ENCODE measurements around the gene LHX1. TPM values are rescaled to one million over a fixed set of nuclear protein-coding genes. Genes with fewer than 3 reads are reported as not detected.

LHX1 gene
- total RNA-seq, 2 donors from 2014 or later, result 85.9 to 259 TPM

- Histone ChIP-seq H3K4me1 (ENCODE audit: control insufficient read depth, insufficient read depth, low read length) (no peaks in the 10 kb centered on the region), H3K4me3 (ENCODE audit: low read length) (no peak overlapping the region), H3K9ac (ENCODE audit: extremely low read depth, low read length, poor library complexity, severe bottlenecking) (no peak overlapping the region), H3K9me3 (ENCODE audit: control insufficient read depth, low read length) (no peaks in the 10 kb centered on the region), H3K27me3 (ENCODE audit: control insufficient read depth, insufficient read depth, low read length, poor library complexity, severe bottlenecking) (no peaks in the 10 kb centered on the region), H3K36me3 (ENCODE audit: control insufficient read depth, insufficient read depth, low read length) (peaks cover 85% of the 10 kb centered on the region), H3K27ac (ENCODE audit: low read depth, low read length) (no peak overlapping the region)
- H3K27ac Mint-ChIP-seq, result no peak overlapping the region
- DNase-seq, result no peak
- 95 to 98% methylated on average over 6 of the region's 6 CpGs for WGBS, 2 experiments (ENCODE audit: insufficient coverage in 1 of 2, insufficient read length in 1 of 2)
- H3K27me3 Mint-ChIP-seq (ENCODE audit: insufficient read depth), result no peaks in the 10 kb centered on the region
- H3K4me1 Mint-ChIP-seq, result no peaks in the 10 kb centered on the region
- H3K9me3 Mint-ChIP-seq, result no peaks in the 10 kb centered on the region
- no peak for TF ChIP-seq CTCF (conservative IDR thresholded peaks at IDR 0.05)
- no peak overlapping the region for H3K4me3 Mint-ChIP-seq
- H3K36me3 Mint-ChIP-seq (ENCODE audit: low read depth), result peaks cover 52% of the 10 kb centered on the region
These were observed 51.9 kb downstream of the LHX1 start for GRCh38 chr17:36989173-36989572.

GRCh38 chr17:36992701-36993100 is 55.4 kb downstream of the LHX1 start:
- H3K36me3 Mint-ChIP-seq (ENCODE audit: low read depth), result peaks cover 68% of the 10 kb centered on the region
- no peak for TF ChIP-seq CTCF (conservative IDR thresholded peaks at IDR 0.05)

GRCh38 chr17:36993227-36993626 is 56.0 kb downstream of the LHX1 start:
- no peak for DNase-seq
- no peaks in the 10 kb centered on the region for H3K27me3 ChIP-seq (ENCODE audit: control insufficient read depth, insufficient read depth, low read length, poor library complexity, severe bottlenecking)
- H3K9ac ChIP-seq (ENCODE audit: extremely low read depth, low read length, poor library complexity, severe bottlenecking), result no peak overlapping the region
- H3K9me3 ChIP-seq (ENCODE audit: control insufficient read depth, low read length), result peaks cover 25% of the 10 kb centered on the region
- peaks cover 97% of the 10 kb centered on the region for H3K36me3 ChIP-seq (ENCODE audit: control insufficient read depth, insufficient read depth, low read length)
- H3K27me3 Mint-ChIP-seq (ENCODE audit: insufficient read depth), result no peaks in the 10 kb centered on the region
- peaks cover 13% of the 10 kb centered on the region for H3K9me3 Mint-ChIP-seq
- no peak overlapping the region for H3K27ac Mint-ChIP-seq
- TF ChIP-seq CTCF (conservative IDR thresholded peaks at IDR 0.05), result no peak
- no peak overlapping the region for H3K4me3 Mint-ChIP-seq
- no peak overlapping the region for H3K4me3 ChIP-seq (ENCODE audit: low read length)
- no peak overlapping the region for H3K27ac ChIP-seq (ENCODE audit: low read depth, low read length)
- H3K4me1 ChIP-seq (ENCODE audit: control insufficient read depth, insufficient read depth, low read length), result no peaks in the 10 kb centered on the region
- H3K36me3 Mint-ChIP-seq (ENCODE audit: low read depth), result peaks cover 72% of the 10 kb centered on the region
- H3K4me1 Mint-ChIP-seq, result no peaks in the 10 kb centered on the region

More at GRCh38 chr17:36992701-36993100, 55.4 kb downstream of the LHX1 start:
- H3K4me3 Mint-ChIP-seq, result no peak overlapping the region
- H3K27me3 ChIP-seq (ENCODE audit: control insufficient read depth, insufficient read depth, low read length, poor library complexity, severe bottlenecking), result no peaks in the 10 kb centered on the region
- H3K27ac Mint-ChIP-seq, result no peak overlapping the region
- H3K9me3 ChIP-seq (ENCODE audit: control insufficient read depth, low read length), result peaks cover 19% of the 10 kb centered on the region
- H3K4me1 Mint-ChIP-seq, result no peaks in the 10 kb centered on the region
- H3K9me3 Mint-ChIP-seq, result peaks cover 10% of the 10 kb centered on the region
- H3K4me1 ChIP-seq (ENCODE audit: control insufficient read depth, insufficient read depth, low read length), result no peaks in the 10 kb centered on the region
- no peak overlapping the region for H3K4me3 ChIP-seq (ENCODE audit: low read length)
- no peaks in the 10 kb centered on the region for H3K27me3 Mint-ChIP-seq (ENCODE audit: insufficient read depth)
- H3K36me3 ChIP-seq (ENCODE audit: control insufficient read depth, insufficient read depth, low read length), result peaks cover 96% of the 10 kb centered on the region
- H3K27ac ChIP-seq (ENCODE audit: low read depth, low read length), result no peak overlapping the region
- WGBS, 2 experiments (ENCODE audit: insufficient coverage in 1 of 2, insufficient read length in 1 of 2), result 92 to 100% methylated on average over 1 to 2 of the region's 2 CpGs
- no peak for DNase-seq
- H3K9ac ChIP-seq (ENCODE audit: extremely low read depth, low read length, poor library complexity, severe bottlenecking), result no peak overlapping the region

Other genes with a start within 250 kb of the LHX1 start
- gene AATF, start 11.5 kb downstream of the LHX1 start, total RNA-seq, result 10 to 100 TPM; 90.7 TPM